ENCODE measurements around the gene GALNT2. TPM values are rescaled to one million over a fixed set of nuclear protein-coding genes. Genes with fewer than 3 reads are reported as not detected.

The GALNT2 gene
- total RNA-seq, 1 experiment from 2014 or later, result 152 TPM

DNA sequence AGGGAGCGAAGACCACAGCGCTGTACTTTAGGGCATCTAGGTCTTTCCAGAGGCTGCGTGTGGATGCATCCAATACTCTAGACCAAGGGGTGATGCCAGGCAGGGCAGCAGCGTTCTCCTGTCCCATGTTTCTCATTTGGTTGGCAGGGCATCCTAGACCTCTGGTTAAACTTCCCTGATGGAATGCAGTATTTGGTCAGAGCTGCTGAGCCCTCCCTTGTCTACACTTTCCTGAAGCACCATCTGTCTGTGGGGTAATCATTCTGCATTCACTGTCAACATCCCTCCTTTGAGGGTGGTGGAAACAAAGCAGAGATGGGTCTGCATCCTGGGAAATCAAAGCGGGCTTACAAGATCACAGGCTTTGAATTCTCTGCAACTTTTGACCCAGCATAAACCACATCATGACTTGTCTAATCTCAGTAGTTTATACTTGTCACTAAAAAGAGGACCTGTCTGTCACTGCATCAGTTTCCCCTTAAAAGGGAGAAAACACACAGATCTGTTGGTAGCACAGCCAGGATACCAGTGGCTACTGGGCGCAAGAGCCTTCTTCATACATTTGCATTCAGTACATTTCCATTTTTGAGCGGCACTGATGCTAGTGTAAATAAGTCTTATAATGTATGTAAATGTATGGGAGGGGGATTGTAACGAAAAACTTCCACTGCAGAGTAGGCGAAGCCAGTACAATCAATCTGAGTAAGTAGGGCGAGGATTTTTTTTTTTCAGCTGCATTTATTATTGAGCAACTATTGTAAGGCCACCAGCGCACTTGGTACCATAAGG, 106.3 kb downstream of the GALNT2 start:
- in situ Hi-C loops (cut with HindIII; ENCODE audit: low pct_unique_long_range_greater_than_20kb, low sequenced_read_pairs), result no loop called here
- TF ChIP-seq REST (IDR thresholded peaks at IDR 0.05; ENCODE audit: insufficient read depth in 1 of 2, low read depth in 2 of 2, low read length in 1 of 2) (no peak), SIN3A (IDR thresholded peaks at IDR 0.05; ENCODE audit: borderline replicate concordance, insufficient read depth, low read depth, low read length) (no peak), POLR2AphosphoS5 (IDR thresholded peaks at IDR 0.05; ENCODE audit: low read depth, low read length) (no peak), TCF7L2 (IDR thresholded peaks at IDR 0.05; ENCODE audit: low read depth, low read length) (no peak)
- TF ChIP-seq, protein P1, sequence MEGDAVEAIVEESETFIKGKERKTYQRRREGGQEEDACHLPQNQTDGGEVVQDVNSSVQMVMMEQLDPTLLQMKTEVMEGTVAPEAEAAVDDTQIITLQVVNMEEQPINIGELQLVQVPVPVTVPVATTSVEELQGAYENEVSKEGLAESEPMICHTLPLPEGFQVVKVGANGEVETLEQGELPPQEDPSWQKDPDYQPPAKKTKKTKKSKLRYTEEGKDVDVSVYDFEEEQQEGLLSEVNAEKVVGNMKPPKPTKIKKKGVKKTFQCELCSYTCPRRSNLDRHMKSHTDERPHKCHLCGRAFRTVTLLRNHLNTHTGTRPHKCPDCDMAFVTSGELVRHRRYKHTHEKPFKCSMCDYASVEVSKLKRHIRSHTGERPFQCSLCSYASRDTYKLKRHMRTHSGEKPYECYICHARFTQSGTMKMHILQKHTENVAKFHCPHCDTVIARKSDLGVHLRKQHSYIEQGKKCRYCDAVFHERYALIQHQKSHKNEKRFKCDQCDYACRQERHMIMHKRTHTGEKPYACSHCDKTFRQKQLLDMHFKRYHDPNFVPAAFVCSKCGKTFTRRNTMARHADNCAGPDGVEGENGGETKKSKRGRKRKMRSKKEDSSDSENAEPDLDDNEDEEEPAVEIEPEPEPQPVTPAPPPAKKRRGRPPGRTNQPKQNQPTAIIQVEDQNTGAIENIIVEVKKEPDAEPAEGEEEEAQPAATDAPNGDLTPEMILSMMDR (IDR thresholded peaks at IDR 0.05), result no peak
- Histone ChIP-seq H3K36me3 (ENCODE audit: control insufficient read depth, insufficient read depth, low read length) (no peaks in the 10 kb centered on the region), H3K4me3 (ENCODE audit: low read depth in 2 of 2, low read length in 2 of 2) (no peak overlapping the region), H3K27ac (ENCODE audit: low read length) (no peak overlapping the region), H3K9me3 (ENCODE audit: control insufficient read depth, insufficient read depth, low read depth, low read length) (no peaks in the 10 kb centered on the region), H3K4me1 (ENCODE audit: control insufficient read depth, insufficient read depth, low read length) (no peaks in the 10 kb centered on the region), H3K27me3 (ENCODE audit: control insufficient read depth, insufficient read depth, low read length) (no peaks in the 10 kb centered on the region)
- DNase-seq (ENCODE audit: low read depth, low spot score) (no peak), ATAC-seq (no peak)
- no TSS peak for BruUV-seq (replicated peaks)
- ChIA-PET POLR2A (no interaction called here), CTCF (no interaction called here)
- intact Hi-C loops (cut with micrococcal nuclease; ENCODE audit: unreplicated experiment), result no loop called here

- TF ChIP-seq TCF7L2 (IDR thresholded peaks at IDR 0.05; ENCODE audit: low read depth, low read length) (no peak), POLR2AphosphoS5 (IDR thresholded peaks at IDR 0.05; ENCODE audit: low read depth, low read length) (no peak), SIN3A (IDR thresholded peaks at IDR 0.05; ENCODE audit: borderline replicate concordance, insufficient read depth, low read depth, low read length) (no peak), REST (IDR thresholded peaks at IDR 0.05; ENCODE audit: insufficient read depth in 1 of 2, low read depth in 2 of 2, low read length in 1 of 2) (no peak)
- TF ChIP-seq, protein P1 (IDR thresholded peaks at IDR 0.05), result no peak
- DNase-seq (ENCODE audit: low read depth, low spot score) (no peak), ATAC-seq (no peak)
- Histone ChIP-seq H3K27ac (ENCODE audit: low read length) (no peak overlapping the region), H3K27me3 (ENCODE audit: control insufficient read depth, insufficient read depth, low read length) (no peaks in the 10 kb centered on the region), H3K4me3 (ENCODE audit: low read depth in 2 of 2, low read length in 2 of 2) (no peak overlapping the region), H3K4me1 (ENCODE audit: control insufficient read depth, insufficient read depth, low read length) (no peaks in the 10 kb centered on the region), H3K36me3 (ENCODE audit: control insufficient read depth, insufficient read depth, low read length) (no peaks in the 10 kb centered on the region), H3K9me3 (ENCODE audit: control insufficient read depth, insufficient read depth, low read depth, low read length) (no peaks in the 10 kb centered on the region)
- ChIA-PET CTCF (no interaction called here), POLR2A (no interaction called here)
- BruUV-seq (replicated peaks), result no TSS peak
- intact Hi-C loops (cut with micrococcal nuclease; ENCODE audit: unreplicated experiment), result no loop called here
- in situ Hi-C loops (cut with HindIII; ENCODE audit: low pct_unique_long_range_greater_than_20kb, low sequenced_read_pairs), result no loop called here
Observed at GRCh38 chr1:230174041-230174440, 107.0 kb downstream of the GALNT2 start.
